SK-N-SH treated with all-trans-retinoic acid at 6 μM for 48 hours (cell line): Measurements from ENCODE around the gene GATAD1.
A peak's percentile ranks its signal among the peaks of the same experiment; 100 is the strongest.

Source experiments
- ATAC-seq: fragments of 200-7000 bp; cut with Tn5 transposase; 3 replicates; pipeline ENCODE4 v1.9.1; 2020; ENCODE audit warnings: mild to moderate bottlenecking, moderate library complexity
- ARNTL ChIP-seq: fragments of 450-650 bp; formaldehyde crosslinking; IDR thresholded peaks from 2 replicates; pipeline ENCODE4 v1.5.0; 2020; ENCODE audit warnings: low read depth, mild to moderate bottlenecking, moderate library complexity, borderline replicate concordance
- BACH2 ChIP-seq: fragments of 250-450 bp; sonication (Bioruptor Pico); IDR thresholded peaks from 2 replicates; pipeline ENCODE4 v1.9.0; 2021; ENCODE audit warnings: mild to moderate bottlenecking, borderline replicate concordance
- ESRRG ChIP-seq: fragments of 250-450 bp; sonication (Bioruptor Pico); IDR thresholded peaks from 2 replicates; pipeline ENCODE4 v1.6.1; 2021; ENCODE audit warnings: mild to moderate bottlenecking
- GLIS3 ChIP-seq: fragments of 250-450 bp; sonication (Bioruptor Pico); IDR thresholded peaks from 2 replicates; pipeline ENCODE4 v1.5.0; 2020; ENCODE audit warnings: mild to moderate bottlenecking, moderate library complexity
- OSR1 ChIP-seq: fragments of 250-450 bp; sonication (Bioruptor Pico); IDR thresholded peaks from 2 replicates; pipeline ENCODE4 v1.8.0; 2022; ENCODE audit warnings: moderate library complexity, mild to moderate bottlenecking, inconsistent platforms
- PPARA ChIP-seq: fragments of 250-450 bp; sonication (Bioruptor Pico); IDR thresholded peaks from 2 replicates; pipeline ENCODE4 v1.5.0; 2020; ENCODE audit warnings: mild to moderate bottlenecking, borderline replicate concordance
- RARB ChIP-seq: fragments of 250-450 bp; sonication (Bioruptor Pico); IDR thresholded peaks from 2 replicates; pipeline ENCODE4 v1.8.0; 2021; ENCODE audit warnings: mild to moderate bottlenecking, moderate library complexity
- SNAI2 ChIP-seq: fragments of 250-450 bp; sonication (Bioruptor Pico); IDR thresholded peaks from 2 replicates; pipeline ENCODE4 v1.5.0; 2020; ENCODE audit warnings: mild to moderate bottlenecking, moderate library complexity
- TCF4 ChIP-seq: fragments of 250-450 bp; sonication (Bioruptor Pico); IDR thresholded peaks from 2 replicates; pipeline ENCODE4 v1.8.0; 2021; ENCODE audit warnings: mild to moderate bottlenecking, moderate library complexity, borderline replicate concordance
- TOX ChIP-seq: fragments of 250-450 bp; sonication (Bioruptor Pico); IDR thresholded peaks from 2 replicates; pipeline ENCODE4 v1.8.0; 2021; ENCODE audit warnings: mild to moderate bottlenecking, moderate library complexity, borderline replicate concordance
- ZC3H10 ChIP-seq: fragments of 250-450 bp; sonication (Bioruptor Pico); IDR thresholded peaks from 2 replicates; pipeline ENCODE4 v1.5.1; 2021; ENCODE audit warnings: mild to moderate bottlenecking, moderate library complexity
- ZFP3 ChIP-seq: fragments of 250-450 bp; sonication (Bioruptor Pico); IDR thresholded peaks from 2 replicates; pipeline ENCODE4 v1.5.0; 2020; ENCODE audit warnings: mild to moderate bottlenecking, moderate library complexity
- ZFP30 ChIP-seq: fragments of 450-650 bp; formaldehyde crosslinking; IDR thresholded peaks from 2 replicates; pipeline ENCODE4 v1.5.0; 2022; ENCODE audit warnings: mild to moderate bottlenecking, moderate library complexity
- ZNF565 ChIP-seq: fragments of 450-650 bp; formaldehyde crosslinking; conservative IDR thresholded peaks from 2 replicates; pipeline ENCODE4 v1.5.0; 2020; ENCODE audit warnings: low read depth, mild to moderate bottlenecking, moderate library complexity
- ZNF8 ChIP-seq: fragments of 450-650 bp; formaldehyde crosslinking; IDR thresholded peaks from 2 replicates; pipeline ENCODE4 v1.5.0; 2020; ENCODE audit warnings: mild to moderate bottlenecking, moderate library complexity
- TF ChIP-seq, protein P1 (sequence below): fragments of 250-450 bp; sonication (Bioruptor Pico); IDR thresholded peaks from 2 replicates; pipeline ENCODE4 v1.5.0; 2020; ENCODE audit warnings: mild to moderate bottlenecking, moderate library complexity
- TF ChIP-seq, protein P2 (sequence below): fragments of 250-450 bp; sonication (Bioruptor Pico); IDR thresholded peaks from 2 replicates; pipeline ENCODE4 v1.8.0; 2021; ENCODE audit warnings: low read depth, mild to moderate bottlenecking, moderate library complexity, borderline replicate concordance
- TF ChIP-seq, protein P3 (sequence below): fragments of 250-450 bp; sonication (Bioruptor Pico); IDR thresholded peaks from 2 replicates; pipeline ENCODE4 v1.8.0; 2020; ENCODE audit warnings: mild to moderate bottlenecking, moderate library complexity, borderline replicate concordance
- TF ChIP-seq, protein P4 (sequence below): fragments of 250-450 bp; sonication (Bioruptor Pico); IDR thresholded peaks from 2 replicates; pipeline ENCODE4 v1.5.1; 2021; ENCODE audit warnings: mild to moderate bottlenecking, moderate library complexity

The GATAD1 gene

DNA sequence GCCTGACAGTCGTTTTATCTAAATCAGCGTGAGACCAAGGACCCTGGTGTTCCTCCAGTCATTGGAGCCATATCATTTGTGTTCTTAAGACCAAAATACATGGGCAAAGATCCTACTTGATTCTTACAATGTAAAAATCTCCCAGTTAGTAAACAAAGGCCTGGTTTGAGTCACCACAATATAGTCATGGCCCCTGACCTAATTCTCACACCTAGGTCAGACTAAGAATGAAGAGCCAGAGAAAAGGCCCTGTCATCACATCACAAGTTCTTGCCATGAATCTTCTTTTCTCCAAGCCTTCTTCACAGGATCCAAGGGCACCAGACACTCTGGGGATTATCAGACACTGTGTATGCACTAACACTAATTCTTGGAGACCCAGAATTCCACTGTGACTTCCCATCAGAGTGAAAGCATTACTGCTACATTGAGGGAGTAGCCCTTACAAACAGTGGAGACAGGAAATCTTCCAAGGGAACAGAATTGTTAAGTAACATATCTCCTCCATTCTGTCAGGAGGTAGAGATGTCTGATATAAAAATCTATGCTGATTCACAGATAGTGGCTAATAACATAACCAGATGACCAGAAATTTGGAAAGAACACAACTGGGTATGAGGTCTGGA lies 38.1 kb downstream of the GATAD1 start:
- peak; percentile 21; the same call in 2 of the 3 replicates for ATAC-seq
- TF ChIP-seq TCF4 (CRISPR knock-in tag) (no peak), BACH2 (CRISPR knock-in tag) (no peak), PPARA (CRISPR knock-in tag) (no peak)
- TF ChIP-seq, protein P1, sequence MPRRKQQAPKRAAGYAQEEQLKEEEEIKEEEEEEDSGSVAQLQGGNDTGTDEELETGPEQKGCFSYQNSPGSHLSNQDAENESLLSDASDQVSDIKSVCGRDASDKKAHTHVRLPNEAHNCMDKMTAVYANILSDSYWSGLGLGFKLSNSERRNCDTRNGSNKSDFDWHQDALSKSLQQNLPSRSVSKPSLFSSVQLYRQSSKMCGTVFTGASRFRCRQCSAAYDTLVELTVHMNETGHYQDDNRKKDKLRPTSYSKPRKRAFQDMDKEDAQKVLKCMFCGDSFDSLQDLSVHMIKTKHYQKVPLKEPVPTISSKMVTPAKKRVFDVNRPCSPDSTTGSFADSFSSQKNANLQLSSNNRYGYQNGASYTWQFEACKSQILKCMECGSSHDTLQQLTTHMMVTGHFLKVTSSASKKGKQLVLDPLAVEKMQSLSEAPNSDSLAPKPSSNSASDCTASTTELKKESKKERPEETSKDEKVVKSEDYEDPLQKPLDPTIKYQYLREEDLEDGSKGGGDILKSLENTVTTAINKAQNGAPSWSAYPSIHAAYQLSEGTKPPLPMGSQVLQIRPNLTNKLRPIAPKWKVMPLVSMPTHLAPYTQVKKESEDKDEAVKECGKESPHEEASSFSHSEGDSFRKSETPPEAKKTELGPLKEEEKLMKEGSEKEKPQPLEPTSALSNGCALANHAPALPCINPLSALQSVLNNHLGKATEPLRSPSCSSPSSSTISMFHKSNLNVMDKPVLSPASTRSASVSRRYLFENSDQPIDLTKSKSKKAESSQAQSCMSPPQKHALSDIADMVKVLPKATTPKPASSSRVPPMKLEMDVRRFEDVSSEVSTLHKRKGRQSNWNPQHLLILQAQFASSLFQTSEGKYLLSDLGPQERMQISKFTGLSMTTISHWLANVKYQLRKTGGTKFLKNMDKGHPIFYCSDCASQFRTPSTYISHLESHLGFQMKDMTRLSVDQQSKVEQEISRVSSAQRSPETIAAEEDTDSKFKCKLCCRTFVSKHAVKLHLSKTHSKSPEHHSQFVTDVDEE (CRISPR knock-in tag) = no peak

DNA sequence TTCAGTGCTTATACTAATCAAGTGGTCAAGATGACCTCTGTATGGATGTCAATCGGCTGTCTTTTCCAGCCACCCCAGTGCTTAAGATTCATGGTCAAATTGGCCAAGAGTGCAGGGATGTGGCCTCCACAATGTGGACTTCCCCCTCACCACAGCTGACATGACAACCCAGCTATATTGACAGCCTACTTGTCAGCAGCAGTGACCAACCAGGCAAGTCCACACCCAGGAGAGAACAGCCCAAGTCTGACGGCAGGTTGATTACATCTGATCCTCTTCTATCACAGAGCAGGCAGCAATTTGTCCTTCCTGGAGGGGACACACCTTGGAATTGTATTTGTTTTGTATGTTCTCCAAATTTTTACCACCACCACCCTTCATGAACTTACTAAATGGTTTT lies 38.7 kb downstream of the GATAD1 start:
- TF ChIP-seq TCF4 (CRISPR knock-in tag) = no peak
- TF ChIP-seq, protein P2, sequence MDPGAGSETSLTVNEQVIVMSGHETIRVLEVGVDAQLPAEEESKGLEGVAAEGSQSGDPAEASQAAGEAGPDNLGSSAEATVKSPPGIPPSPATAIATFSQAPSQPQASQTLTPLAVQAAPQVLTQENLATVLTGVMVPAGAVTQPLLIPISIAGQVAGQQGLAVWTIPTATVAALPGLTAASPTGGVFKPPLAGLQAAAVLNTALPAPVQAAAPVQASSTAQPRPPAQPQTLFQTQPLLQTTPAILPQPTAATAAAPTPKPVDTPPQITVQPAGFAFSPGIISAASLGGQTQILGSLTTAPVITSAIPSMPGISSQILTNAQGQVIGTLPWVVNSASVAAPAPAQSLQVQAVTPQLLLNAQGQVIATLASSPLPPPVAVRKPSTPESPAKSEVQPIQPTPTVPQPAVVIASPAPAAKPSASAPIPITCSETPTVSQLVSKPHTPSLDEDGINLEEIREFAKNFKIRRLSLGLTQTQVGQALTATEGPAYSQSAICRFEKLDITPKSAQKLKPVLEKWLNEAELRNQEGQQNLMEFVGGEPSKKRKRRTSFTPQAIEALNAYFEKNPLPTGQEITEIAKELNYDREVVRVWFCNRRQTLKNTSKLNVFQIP (CRISPR knock-in tag) = no peak
- TF ChIP-seq PPARA (CRISPR knock-in tag) = no peak
- no peak for TF ChIP-seq BACH2 (CRISPR knock-in tag)
- no peak for TF ChIP-seq OSR1 (CRISPR knock-in tag)
- no peak for TF ChIP-seq GLIS3 (CRISPR knock-in tag)
- no peak for TF ChIP-seq SNAI2 (CRISPR knock-in tag)
- no peak for TF ChIP-seq ZFP30
- TF ChIP-seq ESRRG = no peak
- no peak for TF ChIP-seq ZNF565
- TF ChIP-seq, protein P1 (CRISPR knock-in tag) = no peak
- TF ChIP-seq RARB (CRISPR knock-in tag) = no peak
- no peak for TF ChIP-seq TOX (CRISPR knock-in tag)
- TF ChIP-seq ZNF8 (CRISPR knock-in tag) = no peak
- TF ChIP-seq, protein P3, sequence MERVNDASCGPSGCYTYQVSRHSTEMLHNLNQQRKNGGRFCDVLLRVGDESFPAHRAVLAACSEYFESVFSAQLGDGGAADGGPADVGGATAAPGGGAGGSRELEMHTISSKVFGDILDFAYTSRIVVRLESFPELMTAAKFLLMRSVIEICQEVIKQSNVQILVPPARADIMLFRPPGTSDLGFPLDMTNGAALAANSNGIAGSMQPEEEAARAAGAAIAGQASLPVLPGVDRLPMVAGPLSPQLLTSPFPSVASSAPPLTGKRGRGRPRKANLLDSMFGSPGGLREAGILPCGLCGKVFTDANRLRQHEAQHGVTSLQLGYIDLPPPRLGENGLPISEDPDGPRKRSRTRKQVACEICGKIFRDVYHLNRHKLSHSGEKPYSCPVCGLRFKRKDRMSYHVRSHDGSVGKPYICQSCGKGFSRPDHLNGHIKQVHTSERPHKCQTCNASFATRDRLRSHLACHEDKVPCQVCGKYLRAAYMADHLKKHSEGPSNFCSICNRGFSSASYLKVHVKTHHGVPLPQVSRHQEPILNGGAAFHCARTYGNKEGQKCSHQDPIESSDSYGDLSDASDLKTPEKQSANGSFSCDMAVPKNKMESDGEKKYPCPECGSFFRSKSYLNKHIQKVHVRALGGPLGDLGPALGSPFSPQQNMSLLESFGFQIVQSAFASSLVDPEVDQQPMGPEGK (CRISPR knock-in tag) = no peak
- TF ChIP-seq ARNTL (CRISPR knock-in tag) = no peak
- ATAC-seq = no peak; the same call in 2 of the 3 replicates

DNA sequence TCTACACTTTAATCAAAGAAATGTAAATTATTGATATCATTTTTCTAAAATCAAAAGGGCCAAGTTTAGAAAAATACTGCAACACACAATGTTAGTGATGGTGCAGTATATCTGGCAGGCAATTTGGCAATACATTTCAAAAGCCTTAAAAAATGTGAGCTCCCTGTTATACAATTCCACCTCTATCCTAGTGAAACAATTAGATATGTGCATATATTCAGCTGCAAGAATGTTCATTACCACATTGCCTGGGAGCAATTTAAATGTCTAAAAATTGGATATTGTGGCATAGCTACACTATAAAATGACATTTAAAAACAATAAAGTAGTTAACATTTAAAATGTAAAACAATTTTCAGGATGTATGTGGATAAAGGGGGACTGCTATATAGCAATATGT lies 40.5 kb downstream of the GATAD1 start:
- no peak for TF ChIP-seq TCF4 (CRISPR knock-in tag)
- no peak for ATAC-seq

DNA sequence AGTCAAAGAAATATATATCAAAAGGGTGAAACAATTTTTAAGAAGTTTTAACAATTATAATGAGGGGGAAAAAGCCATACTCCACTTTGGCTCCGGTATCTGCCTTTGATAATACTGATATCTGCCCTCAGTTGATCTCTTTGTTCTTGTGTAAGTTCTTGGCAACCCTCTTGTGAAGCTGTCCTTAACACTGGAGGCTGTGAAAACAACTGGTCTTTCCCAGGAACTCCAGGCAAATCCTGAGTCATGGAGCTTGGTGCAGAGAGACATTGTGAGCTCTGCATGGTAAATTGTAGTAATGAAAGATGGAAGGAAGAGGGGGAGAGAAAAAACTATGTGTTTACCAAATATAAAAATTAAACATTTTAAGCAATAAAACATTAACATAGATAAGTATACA lies 42.4 kb downstream of the GATAD1 start:
- no peak for ATAC-seq
- TF ChIP-seq, protein P3 (CRISPR knock-in tag) = no peak
- no peak for TF ChIP-seq BACH2 (CRISPR knock-in tag)
- no peak for TF ChIP-seq GLIS3 (CRISPR knock-in tag)
- TF ChIP-seq, protein P1 (CRISPR knock-in tag) = no peak
- TF ChIP-seq ZNF565 = no peak
- no peak for TF ChIP-seq PPARA (CRISPR knock-in tag)
- TF ChIP-seq ZFP3 = no peak
- TF ChIP-seq, protein P4, sequence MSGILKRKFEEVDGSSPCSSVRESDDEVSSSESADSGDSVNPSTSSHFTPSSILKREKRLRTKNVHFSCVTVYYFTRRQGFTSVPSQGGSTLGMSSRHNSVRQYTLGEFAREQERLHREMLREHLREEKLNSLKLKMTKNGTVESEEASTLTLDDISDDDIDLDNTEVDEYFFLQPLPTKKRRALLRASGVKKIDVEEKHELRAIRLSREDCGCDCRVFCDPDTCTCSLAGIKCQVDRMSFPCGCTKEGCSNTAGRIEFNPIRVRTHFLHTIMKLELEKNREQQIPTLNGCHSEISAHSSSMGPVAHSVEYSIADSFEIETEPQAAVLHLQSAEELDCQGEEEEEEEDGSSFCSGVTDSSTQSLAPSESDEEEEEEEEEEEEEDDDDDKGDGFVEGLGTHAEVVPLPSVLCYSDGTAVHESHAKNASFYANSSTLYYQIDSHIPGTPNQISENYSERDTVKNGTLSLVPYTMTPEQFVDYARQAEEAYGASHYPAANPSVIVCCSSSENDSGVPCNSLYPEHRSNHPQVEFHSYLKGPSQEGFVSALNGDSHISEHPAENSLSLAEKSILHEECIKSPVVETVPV (CRISPR knock-in tag) = no peak
- TF ChIP-seq ZC3H10 (CRISPR knock-in tag) = no peak
